ENCODE data around the gene CASKIN2.

The CASKIN2 gene

DNA sequence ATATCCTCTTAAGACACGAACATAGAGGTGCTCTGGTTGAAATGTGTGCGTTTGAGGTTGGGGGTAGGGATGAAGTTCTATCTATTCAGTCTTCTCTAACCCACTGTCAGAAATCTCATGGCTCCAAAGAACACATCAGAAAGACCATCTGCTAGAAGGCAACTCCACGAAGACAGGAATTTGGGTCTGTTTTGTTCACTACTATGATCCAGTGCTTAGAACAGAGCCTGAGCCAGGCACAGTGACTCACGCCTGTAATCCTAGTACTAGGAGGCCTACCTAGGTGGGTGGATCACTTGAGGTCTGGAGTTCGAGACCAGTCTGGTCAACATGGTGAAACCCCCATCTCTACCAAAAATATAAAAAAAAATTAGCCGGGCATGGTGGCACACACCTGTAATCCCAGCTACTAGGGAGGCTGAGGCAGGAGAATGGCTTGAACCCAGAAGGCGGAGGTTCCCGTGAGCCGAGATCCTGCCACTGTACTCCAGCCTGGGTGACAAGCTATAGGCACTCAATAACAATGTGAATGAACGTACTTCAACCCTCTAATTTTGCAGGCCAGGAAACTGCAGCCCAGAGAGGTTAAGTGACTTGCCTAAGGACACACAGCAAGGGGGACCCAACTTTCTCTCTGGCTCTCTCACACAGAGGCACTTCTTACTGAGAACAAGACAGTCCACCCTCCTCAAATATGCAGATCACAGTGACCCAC lies 2.3 kb downstream of the CASKIN2 start:
- TF ChIP-seq CTCF (IDR thresholded peaks at IDR 0.05; ENCODE audit: low read depth, low read length): no peak
- no peak overlapping the region for H3K4me3 ChIP-seq (ENCODE audit: low read depth, low read length)

GRCh38 chr17:75511610-75512575 lies 3.4 kb downstream of the CASKIN2 start:
- no peak for TF ChIP-seq CTCF (IDR thresholded peaks at IDR 0.05; ENCODE audit: low read depth, low read length)
- no peak overlapping the region for H3K4me3 ChIP-seq (ENCODE audit: low read depth, low read length)

DNA sequence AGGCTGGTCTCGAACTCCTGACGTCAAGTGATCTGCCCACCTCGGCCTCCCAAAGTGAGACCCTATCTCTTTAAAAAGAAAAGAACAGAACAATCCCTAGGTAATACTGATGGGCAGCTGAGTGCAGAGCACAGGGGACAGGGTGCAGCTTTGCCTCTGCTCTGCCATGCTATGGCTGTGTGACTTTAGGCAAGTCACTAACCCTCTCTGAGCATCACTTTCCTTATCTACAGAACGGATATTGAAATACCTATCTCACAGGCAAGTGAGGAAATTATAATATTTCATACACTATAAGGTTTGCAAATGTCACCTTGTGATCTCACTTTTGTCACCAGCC lies 4.1 kb downstream of the CASKIN2 start:
- H3K4me3 ChIP-seq (ENCODE audit: low read depth, low read length): no peak overlapping the region
- no peak for TF ChIP-seq CTCF (IDR thresholded peaks at IDR 0.05; ENCODE audit: low read depth, low read length)

DNA sequence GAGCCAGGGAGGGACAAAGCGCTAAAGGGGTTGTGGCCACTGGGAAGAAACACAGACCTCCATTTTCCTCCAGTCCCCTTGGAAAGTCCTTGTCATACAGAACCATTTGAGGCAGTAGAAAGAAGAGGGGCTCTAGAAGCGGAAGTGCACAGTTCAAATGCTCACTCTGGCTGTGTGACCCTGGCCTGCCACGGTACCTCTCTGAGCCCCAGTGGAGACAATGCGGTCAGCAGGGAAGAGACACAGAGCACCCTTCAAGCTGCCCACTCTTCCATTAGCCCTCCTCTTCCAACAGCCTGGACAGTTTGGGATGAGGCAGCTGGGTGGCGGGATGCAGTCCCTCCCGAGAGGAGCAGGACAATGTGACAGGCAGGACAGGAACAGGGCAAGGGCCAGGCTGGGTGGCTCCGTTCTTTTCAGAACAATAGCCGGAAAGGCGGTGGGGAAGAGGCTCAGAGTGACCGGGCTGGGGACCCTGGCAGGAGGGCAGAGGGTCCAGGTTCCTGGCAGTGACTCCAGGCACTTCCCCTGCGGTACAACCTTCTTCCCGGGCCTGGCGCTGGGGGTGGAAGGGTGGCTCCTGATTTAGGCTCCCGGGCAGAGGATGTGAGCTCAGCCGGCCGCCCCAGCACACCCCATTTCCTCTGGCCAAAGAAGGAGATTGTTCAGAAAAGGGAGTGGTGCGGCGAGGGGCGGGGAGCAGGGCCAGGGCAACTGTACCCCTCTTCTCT lies 5.6 kb downstream of the CASKIN2 start:
- TF ChIP-seq CTCF (IDR thresholded peaks at IDR 0.05; ENCODE audit: low read depth, low read length): no peak
- no peak overlapping the region for H3K4me3 ChIP-seq (ENCODE audit: low read depth, low read length)

GRCh38 chr17:75508931-75509361 lies 6.4 kb downstream of the CASKIN2 start:
- no peak overlapping the region for H3K4me3 ChIP-seq (ENCODE audit: low read depth, low read length)
- TF ChIP-seq CTCF (IDR thresholded peaks at IDR 0.05; ENCODE audit: low read depth, low read length): no peak

- H3K4me3 ChIP-seq (ENCODE audit: low read depth, low read length): no peak overlapping the region
- TF ChIP-seq CTCF (IDR thresholded peaks at IDR 0.05; ENCODE audit: low read depth, low read length): no peak
Measured at GRCh38 chr17:75507733-75508719, 7.3 kb downstream of the CASKIN2 start.

Data from WI38 (cell line).